Adrenal gland (tissue), 12 donors: ENCODE results near the gene BRIP1. TPM values are rescaled to one million over a fixed set of nuclear protein-coding genes. Genes with fewer than 3 reads are reported as not detected.

Source experiments
- DNase-seq, 7 donors: peaks; one replicate each; pipeline ENCODE4 v3.0.0-alpha.2; 2019 to 2020
- H3K27ac ChIP-seq, 5 donors: fragments of 200-600 bp; sonication (generic) in 4 of 5; 1 replicate in 3 of 5; 2 replicates in 2 of 5; pipeline versions ENCODE4 v1.5.1 to v1.8.0; 2016 to 2020; ENCODE audit warnings: mild to moderate bottlenecking in 1 of 5
- H3K27me3 ChIP-seq: fragments of 200-600 bp; 2 replicates; pipeline ENCODE4 v1.8.0; 2021
- H3K36me3 ChIP-seq, 2 donors: fragments of 200-600 bp; replicated peaks in 1 of 2; 1 replicate in 1 of 2; 2 replicates in 1 of 2; pipeline versions ENCODE4 v1.5.1 to v1.8.0; 2018 to 2022
- H3K4me1 ChIP-seq, 2 donors: fragments of 200-600 bp; replicated peaks in 1 of 2; 1 replicate in 1 of 2; 2 replicates in 1 of 2; pipeline versions ENCODE4 v1.5.1 to v1.8.0; 2018 to 2021
- H3K4me3 ChIP-seq, 4 donors: fragments of 200-600 bp; sonication (generic) in 3 of 4; one replicate each; pipeline ENCODE4 v1.5.1; 2016 to 2018
- H3K9me3 ChIP-seq, 3 donors: fragments of 200-600 bp; sonication (generic) in 1 of 3; replicated peaks in 1 of 3; 1 replicate in 2 of 3; 2 replicates in 1 of 3; pipeline versions ENCODE4 v1.5.1 to v1.8.0; 2016 to 2021
- CTCF ChIP-seq, 6 experiments: fragments of 450-650 bp in 4 of 6; fragments of 200-600 bp in 2 of 6; sonication (generic) in 1 of 6; IDR thresholded peaks; 1 replicate in 5 of 6; 2 replicates in 1 of 6; pipeline versions ENCODE4 v1.5.1 to v1.8.0; 2016 to 2021; ENCODE audit warnings: antibody characterized with exemption in 6 of 6, mild to moderate bottlenecking in 2 of 6, moderate library complexity in 1 of 6
- POLR2A ChIP-seq, 2 donors: fragments of 450-650 bp; IDR thresholded peaks; one replicate each; pipeline ENCODE4 v1.6.1; 2017; ENCODE audit warnings: antibody characterized with exemption in 2 of 2, mild to moderate bottlenecking in 2 of 2, moderate library complexity in 1 of 2
- WGBS, 4 donors: extraction: QIAGEN DNeasy Blood & Tissue Kit in 2 of 4; methylation state at CpG; one replicate each; pipeline versions ENCODE4 v1.1.5 to v1.1.7; 2013 to 2017; 5-methylcytosine and 5-hydroxymethylcytosine counted together
- intact Hi-C, 2 donors: fragments of 100-400 bp; cut with DNase I; formaldehyde crosslinking; loops; one replicate each; pipeline versions ENCODE4 v1.14.1 to v1.15.0; 2022 to 2023
- polyA plus RNA-seq, 3 donors: library from polyadenylated mRNA; stranded (reverse); fragments of 200-250 nt in 2 of 3; fragments of 350-450 nt in 1 of 3; fragmentation: Illumina TruSeq in 1 of 3; extraction: RNeasy Lipid Tissue Mini Kit (QIAGEN cat#74804) in 1 of 3; gene quantifications; one replicate each; pipeline ENCODE4 v1.2.3, GENCODE V29; 2013 to 2014
- total RNA-seq, 9 donors: library from RNA; depleted of rRNA in 4 of 9; stranded (reverse); fragments of >200 nt in 4 of 9; fragments of 120-200 nt in 1 of 9; fragmentation: NEBNext Ultra II Directional in 1 of 9; extraction: Animal tissue kit (Norgen Biotek cat#: 25700) in 1 of 9; gene quantifications; one replicate each; pipeline versions ENCODE4 v1.1.0 to v1.2.4, GENCODE V29; 2013 to 2023
- donor health status: healthy with polysubstance abuse.
- donor health status: Bipolar disorder and iron deficiency.
- donor health status: DM: yes; HTN: yes; CAD: no.
- donor health status: DM: no; HTN: no; CAD: no.
- donor health status: DM: no; HTN: no; CAD: no.
- donor health status: DM: yes; HTN: yes; CAD: no.

The BRIP1 gene
- total and polyA plus RNA-seq, 12 donors, result 0.06 to 6.9 (median 0.46) TPM

- no peak overlapping the region for H3K27ac ChIP-seq
- H3K27me3 ChIP-seq, result no peaks in the 10 kb centered on the region
- intact Hi-C loops, result no loop called here
- no peak for TF ChIP-seq POLR2A (IDR thresholded peaks at IDR 0.05)
- no peak for TF ChIP-seq CTCF (IDR thresholded peaks at IDR 0.05)
- H3K4me3 ChIP-seq, result no peak overlapping the region
- no peaks in the 10 kb centered on the region for H3K9me3 ChIP-seq
- 83 to 92% (median 86%) methylated on average over 2 of the region's 2 CpGs for WGBS, 4 donors
- no peaks in the 10 kb centered on the region for H3K36me3 ChIP-seq
- no peak for DNase-seq
- no peaks in the 10 kb centered on the region for H3K4me1 ChIP-seq
Measured at GRCh38 chr17:61650749-61651148, 212.6 kb downstream of the BRIP1 start.

GRCh38 chr17:61648587-61648986 lies 214.7 kb downstream of the BRIP1 start:
- TF ChIP-seq CTCF (IDR thresholded peaks at IDR 0.05), result no peak
- intact Hi-C loops, result no loop called here
- WGBS, 4 donors, result 36 to 71% (median 40%) methylated on average over 1 of the region's 1 CpG
- H3K27me3 ChIP-seq, result no peaks in the 10 kb centered on the region
- DNase-seq, result no peak
- no peak overlapping the region for H3K27ac ChIP-seq
- H3K9me3 ChIP-seq, result no peaks in the 10 kb centered on the region
- no peak overlapping the region for H3K4me3 ChIP-seq
- no peaks in the 10 kb centered on the region for H3K36me3 ChIP-seq
- H3K4me1 ChIP-seq, result no peaks in the 10 kb centered on the region

GRCh38 chr17:61647047-61647446 lies 216.3 kb downstream of the BRIP1 start:
- H3K4me1 ChIP-seq, result no peaks in the 10 kb centered on the region
- intact Hi-C loops, result no loop called here
- no peak overlapping the region for H3K4me3 ChIP-seq
- H3K9me3 ChIP-seq, result no peaks in the 10 kb centered on the region
- H3K36me3 ChIP-seq, result no peaks in the 10 kb centered on the region
- H3K27me3 ChIP-seq, result no peaks in the 10 kb centered on the region
- TF ChIP-seq POLR2A (IDR thresholded peaks at IDR 0.05) (no peak), CTCF (IDR thresholded peaks at IDR 0.05) (no peak)
- H3K27ac ChIP-seq, result no peak overlapping the region
- 77 to 94% (median 84%) methylated on average over 2 of the region's 2 CpGs for WGBS, 4 donors
- no peak for DNase-seq

GRCh38 chr17:61646482-61646881 lies 216.8 kb downstream of the BRIP1 start:
- TF ChIP-seq POLR2A (IDR thresholded peaks at IDR 0.05) (no peak), CTCF (IDR thresholded peaks at IDR 0.05) (no peak)
- DNase-seq, result no peak
- Histone ChIP-seq H3K36me3 (no peaks in the 10 kb centered on the region), H3K4me1 (no peaks in the 10 kb centered on the region), H3K27me3 (no peaks in the 10 kb centered on the region), H3K27ac (no peak overlapping the region), H3K9me3 (no peaks in the 10 kb centered on the region), H3K4me3 (no peak overlapping the region)
- intact Hi-C loops, result no loop called here
